GM21529 (cell line): Measurements from ENCODE around the gene LMX1B.
"Not testable (repeated sequence)": the region's sequence is repeated elsewhere in the genome, so short reads cannot be mapped to it uniquely, and the experiment has no call there.

Source experiments
- ATAC-seq: cut with Tn5 transposase; IDR thresholded peaks from one replicate; pipeline ENCODE4 v1.9.1; 2021; ENCODE audit not compliant: unreplicated experiment

LMX1B gene

DNA sequence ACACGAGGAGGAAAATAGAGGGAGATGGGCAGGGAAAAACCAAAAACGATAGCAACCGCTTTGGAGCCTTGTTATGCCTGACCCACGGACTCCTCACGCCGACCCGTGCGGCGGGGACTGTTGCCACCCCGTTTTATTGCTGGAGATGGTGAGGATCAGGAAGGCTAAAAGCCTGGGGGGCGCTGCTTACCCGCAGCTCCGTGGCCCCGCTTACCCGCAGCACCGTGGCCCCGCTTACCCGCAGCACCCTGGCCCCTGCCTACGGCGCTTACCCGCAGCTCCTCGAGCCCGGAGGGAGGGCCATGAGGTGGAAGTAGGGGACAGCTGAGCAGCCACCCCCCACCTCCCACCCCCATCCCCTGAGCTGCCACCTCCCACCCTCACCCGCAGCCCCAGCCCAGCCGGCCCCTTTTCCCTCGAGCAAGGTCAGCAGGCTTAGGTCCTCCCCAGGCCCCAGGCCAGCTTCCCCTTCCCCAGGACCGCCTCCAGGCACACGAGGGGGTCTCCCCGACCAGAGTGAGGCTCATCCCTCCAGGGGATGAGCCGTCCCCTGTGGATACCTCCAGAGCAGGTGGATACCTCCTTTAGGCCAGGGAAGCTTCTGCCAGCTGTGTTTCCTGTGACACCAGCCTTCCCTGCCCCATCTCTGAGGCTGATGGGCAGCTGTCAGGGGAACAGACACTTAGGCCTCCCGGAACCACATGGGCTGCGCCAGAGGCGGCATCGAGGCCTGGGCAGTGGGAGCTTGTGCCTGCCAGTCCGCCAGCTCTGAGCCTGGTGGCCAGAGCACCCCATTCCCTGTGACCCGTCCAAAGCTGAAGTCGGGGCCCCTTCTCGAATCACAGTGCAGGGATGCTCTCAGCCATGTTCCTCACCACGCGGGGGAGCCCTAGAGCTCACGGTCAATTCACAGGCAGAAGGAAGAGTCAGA, 92.3 kb downstream of the LMX1B start:
- ATAC-seq, result no peak

GRCh38 chr9:126706698-126707053, 92.9 kb downstream of the LMX1B start:
- ATAC-seq, result no peak

- ATAC-seq, result no peak
Measured at GRCh38 chr9:126707083-126707482, 93.4 kb downstream of the LMX1B start.

DNA sequence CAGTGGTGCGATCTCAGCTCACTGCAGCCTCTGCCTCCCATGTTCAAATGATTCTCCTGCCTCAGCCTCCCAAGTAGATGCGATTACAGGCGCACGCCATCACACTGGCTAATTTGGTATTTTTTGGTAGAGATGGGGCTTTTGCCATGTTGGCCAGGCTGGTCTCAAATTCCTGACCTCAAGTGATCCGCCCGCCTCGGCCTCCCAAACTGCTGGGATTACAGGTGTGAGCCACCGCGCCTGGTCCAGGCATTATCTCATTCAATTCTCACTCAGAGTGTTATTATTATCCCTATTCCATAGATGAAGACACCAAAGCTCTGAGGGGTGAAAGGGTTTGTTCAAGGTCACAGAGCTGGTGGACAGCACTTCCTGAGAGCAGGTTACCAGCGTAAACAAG, 94.0 kb downstream of the LMX1B start:
- ATAC-seq, result not testable (repeated sequence)

GRCh38 chr9:126708178-126708577, 94.5 kb downstream of the LMX1B start:
- ATAC-seq, result no peak

GRCh38 chr9:126709241-126709640, 95.5 kb downstream of the LMX1B start:
- no peak for ATAC-seq

DNA sequence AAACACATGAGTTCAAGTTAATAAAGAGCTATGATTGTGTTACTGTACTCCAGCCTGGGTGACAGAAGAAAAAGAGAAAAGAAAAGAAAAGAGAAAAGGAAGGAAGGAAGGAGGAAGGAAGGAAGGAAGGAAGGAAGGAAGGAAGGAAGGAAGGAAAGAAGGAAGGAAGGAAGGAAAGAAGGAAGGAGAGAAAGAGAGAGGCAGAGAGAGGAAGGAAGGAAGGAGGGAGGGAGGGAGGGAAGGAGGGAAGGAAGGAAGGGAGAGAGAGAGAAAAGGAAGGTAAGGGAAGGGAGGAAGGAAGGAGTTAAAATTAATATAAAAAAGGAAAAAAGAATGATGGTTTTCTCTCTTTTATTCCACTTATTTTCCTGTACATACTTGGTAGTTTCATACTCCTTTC, 101.7 kb downstream of the LMX1B start:
- no peak for ATAC-seq

GRCh38 chr9:126717441-126717840, 103.7 kb downstream of the LMX1B start:
- not testable (repeated sequence) for ATAC-seq

- ATAC-seq, result no peak
Measured at GRCh38 chr9:126719618-126720031, 105.9 kb downstream of the LMX1B start.

DNA sequence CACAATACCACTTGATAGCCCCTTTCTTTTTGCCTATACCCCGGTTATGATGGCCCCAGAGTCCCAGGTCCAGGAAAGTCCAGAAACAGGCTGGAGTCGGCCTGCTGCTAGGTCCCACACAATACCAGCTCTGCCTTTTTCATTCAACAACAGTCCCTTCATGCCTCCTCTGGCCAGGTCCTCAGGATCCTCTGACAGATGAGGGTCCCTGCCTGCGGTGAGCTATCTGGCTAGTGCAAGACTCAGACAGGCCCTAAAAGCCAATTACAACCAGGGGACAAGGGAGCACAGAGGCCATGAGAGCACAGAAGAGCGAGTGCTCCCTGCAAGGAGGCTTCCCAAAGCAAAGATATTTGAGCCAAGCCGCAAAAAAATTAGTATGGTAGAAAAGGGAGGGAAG, 106.3 kb downstream of the LMX1B start:
- ATAC-seq, result no peak

DNA sequence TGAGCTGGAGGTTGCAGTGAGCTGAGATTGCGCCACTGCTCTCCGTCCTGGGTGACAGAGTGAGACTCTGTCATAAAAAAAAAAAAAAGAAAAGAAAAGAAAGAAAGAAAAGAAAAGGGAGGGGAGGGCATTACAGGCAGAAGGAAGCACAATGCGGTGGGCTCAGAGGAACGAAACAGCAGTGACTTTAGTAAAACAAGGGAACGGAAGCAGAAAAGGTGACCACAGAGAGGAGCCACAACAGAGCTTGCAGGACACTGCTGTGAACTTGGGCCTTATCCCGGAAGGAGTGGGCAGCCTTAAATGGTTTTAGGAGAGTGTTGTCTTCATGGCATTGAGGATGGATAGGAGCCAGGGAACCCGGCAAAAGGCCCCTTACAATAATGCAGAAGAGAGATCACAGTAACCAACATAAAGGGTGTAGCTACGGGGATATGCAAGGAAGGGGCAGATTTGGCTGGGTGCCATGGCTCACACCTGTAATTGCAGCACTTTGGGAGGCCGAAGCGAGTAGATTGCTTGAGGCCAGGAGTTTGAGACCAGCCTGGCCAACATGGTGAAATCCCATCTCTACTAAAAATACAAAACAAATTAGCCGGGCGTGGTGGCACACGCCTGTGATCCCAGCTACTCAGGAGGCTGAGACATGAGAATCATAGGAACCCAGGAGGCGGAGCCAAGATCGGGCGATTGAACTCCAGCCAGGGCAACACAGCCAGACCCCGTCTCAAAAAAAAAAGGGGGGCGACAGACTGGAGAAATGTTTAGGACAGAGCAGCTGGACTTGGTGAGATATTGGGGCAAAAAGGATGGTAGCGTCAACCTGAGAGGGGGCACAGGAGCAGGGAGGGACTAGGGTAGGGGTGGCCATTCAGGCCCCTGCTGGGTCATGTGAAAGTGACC, 107.2 kb downstream of the LMX1B start:
- ATAC-seq, result no peak

DNA sequence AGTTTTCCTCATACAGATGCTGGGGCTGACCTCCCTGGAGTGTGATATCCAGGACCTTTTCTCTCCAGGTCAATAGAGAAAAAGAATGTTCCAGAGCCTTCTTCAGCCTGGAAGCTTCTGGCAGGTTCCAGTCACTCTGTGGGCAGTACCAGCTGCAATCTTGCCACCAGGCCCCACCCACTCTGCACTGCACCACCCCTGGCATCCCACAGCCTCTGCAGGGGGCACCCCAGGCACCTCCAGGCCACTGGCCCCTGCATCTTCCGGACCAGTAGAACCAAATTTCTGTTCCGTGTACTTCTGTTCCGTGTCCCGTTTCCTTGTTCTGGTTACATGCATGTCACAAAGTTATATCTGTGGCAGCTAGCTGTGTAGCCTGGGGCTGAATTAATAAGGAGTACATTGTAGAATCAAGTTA, 107.8 kb downstream of the LMX1B start:
- no peak for ATAC-seq

DNA sequence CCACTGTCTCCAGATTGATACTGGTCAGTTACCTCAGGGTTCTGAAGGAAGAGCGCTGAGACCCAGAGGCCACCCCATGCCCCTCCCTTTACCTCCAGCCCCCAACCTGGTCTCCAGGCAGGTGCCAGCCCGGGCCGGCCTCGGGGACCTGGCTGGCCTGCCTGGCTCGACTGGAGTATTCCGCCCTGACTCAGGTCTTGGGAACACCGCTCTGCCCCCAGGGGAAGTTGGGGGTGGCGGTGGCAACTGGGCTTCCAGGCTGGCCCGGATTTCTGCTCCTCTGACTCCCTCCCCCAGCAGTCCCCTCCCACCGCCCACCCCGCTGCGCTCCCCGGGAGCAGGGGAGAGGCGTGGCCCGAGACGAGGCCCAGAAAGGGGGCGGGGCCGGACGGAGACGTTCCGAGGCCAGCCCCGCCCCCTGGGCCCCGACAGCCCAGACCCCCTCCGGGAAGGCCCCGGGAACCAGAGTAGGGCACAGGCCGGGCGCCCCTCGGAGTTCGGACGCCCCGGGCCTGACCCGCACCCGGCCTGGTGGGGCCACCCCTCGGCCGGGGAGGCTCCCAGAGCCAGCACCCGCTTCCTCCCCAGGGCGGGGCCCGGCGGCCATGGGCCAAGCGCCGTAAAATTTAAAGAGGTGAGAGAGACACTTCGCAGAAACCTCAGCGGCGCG, 108.7 kb downstream of the LMX1B start:
- peak; percentile 79 for ATAC-seq

GRCh38 chr9:126722922-126723806, 109.4 kb downstream of the LMX1B start:
- ATAC-seq, result peak; percentile 44

- ATAC-seq, result no peak
Measured at GRCh38 chr9:126723807-126724172, 110.1 kb downstream of the LMX1B start.

- no peak for ATAC-seq
Measured at GRCh38 chr9:126724226-126724625, 110.5 kb downstream of the LMX1B start.

DNA sequence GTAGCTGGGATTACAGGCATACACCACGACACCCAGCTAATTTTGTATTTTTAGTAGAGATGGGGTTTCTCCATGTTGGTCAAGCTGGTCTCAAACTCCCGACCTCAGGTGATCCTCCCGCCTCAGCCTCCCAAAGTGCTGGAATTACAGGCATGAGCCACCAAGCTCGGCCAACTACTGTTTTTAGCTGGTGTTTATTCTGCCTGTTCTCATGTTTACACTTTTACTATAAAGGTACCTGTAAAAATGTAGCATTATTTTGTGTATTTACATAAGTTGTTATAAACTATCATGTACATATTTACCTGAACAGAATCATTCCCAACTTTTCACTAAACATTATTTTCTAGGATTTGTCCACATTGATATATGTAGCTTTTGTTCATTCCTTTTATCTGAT, 111.8 kb downstream of the LMX1B start:
- ATAC-seq, result not testable (repeated sequence)

DNA sequence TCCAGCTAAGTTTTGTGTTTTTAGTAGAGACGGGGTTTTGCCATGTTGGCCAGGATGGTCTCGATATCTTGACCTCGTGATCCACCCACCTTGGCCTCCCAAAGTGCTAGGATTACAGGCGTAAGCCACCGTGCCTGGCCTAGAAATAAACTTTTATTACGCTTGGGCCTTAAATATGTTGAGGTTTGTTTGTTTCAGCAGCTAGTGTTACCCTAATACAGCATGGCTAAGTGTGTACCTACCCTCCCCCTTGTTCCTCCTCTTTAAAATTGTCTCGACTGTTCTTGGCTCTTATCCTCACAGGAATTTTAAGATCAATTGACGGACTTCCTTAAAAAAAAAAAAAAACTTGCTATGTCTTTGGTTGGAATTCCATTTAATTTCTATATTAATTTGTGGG, 114.5 kb downstream of the LMX1B start:
- ATAC-seq, result not testable (repeated sequence)

DNA sequence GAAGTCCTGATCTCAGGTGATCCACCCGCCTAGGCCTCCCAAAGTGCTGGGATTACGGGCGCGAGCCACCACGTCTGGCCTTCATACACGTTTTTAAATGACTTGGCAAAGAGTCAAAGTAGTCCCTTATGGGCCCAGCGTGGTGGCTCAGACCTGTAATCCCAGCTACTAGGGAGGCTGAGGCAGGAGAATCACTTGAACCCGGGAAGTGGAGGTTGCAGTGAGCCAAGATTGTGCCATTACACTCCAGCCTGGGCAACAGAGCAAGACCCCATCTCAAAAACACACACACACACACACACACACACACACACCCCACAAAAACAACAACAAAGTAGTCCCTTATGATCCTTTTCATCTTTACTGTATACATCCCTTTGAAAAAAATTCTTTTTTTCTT, 116.9 kb downstream of the LMX1B start:
- not testable (repeated sequence) for ATAC-seq

DNA sequence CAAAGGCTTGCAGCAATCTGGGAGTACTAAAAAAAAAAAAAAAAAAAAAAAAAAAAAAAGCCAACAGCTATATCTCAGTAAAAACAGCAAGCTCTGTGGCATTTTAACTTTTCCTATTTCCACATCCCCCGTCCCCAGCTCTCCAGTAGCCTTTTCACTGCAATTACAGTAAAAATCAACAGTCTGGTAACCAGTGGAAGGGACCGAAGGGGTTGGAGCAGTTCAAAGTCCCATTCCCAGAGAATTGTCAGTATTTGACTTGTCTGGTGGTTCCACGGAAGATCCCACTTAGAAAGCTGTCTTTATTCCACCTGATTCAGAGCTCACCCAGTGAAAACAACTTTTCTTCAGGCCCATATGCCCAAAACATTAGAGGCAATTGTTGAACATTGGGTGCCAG, 119.3 kb downstream of the LMX1B start:
- ATAC-seq, result no peak
